HG03097 (cell line): ENCODE data around the gene NCAPH2.
A peak's percentile ranks its signal among the peaks of the same experiment; 100 is the strongest.
"Not testable (repeated sequence)": the region's sequence is repeated elsewhere in the genome, so short reads cannot be mapped to it uniquely, and the experiment has no call there.

Source experiments
- ATAC-seq: cut with Tn5 transposase; IDR thresholded peaks from one replicate; pipeline ENCODE4 v1.9.1; 2021; ENCODE audit not compliant: unreplicated experiment, low FRiP score

Gene NCAPH2

DNA sequence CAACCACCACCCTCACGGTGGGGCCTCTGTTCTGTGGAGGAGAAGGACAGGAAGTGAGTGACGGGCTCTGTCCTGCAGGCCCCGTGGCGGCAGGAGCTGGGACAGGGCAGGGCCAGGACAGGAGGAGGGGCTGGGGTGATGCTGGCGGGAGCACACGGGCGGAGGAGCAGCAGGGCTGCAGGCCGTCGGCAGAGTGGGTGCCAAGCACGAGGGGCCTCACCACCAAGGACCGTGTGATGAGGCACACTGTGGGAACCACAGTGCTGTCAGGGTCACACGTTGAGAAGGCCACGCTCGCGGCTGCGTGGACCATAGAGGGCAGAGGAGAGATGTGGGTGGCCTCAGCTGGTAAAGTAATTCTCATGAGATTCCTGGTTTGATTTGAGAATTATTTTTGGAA lies 8.9 kb downstream of the NCAPH2 start:
- no peak for ATAC-seq

DNA sequence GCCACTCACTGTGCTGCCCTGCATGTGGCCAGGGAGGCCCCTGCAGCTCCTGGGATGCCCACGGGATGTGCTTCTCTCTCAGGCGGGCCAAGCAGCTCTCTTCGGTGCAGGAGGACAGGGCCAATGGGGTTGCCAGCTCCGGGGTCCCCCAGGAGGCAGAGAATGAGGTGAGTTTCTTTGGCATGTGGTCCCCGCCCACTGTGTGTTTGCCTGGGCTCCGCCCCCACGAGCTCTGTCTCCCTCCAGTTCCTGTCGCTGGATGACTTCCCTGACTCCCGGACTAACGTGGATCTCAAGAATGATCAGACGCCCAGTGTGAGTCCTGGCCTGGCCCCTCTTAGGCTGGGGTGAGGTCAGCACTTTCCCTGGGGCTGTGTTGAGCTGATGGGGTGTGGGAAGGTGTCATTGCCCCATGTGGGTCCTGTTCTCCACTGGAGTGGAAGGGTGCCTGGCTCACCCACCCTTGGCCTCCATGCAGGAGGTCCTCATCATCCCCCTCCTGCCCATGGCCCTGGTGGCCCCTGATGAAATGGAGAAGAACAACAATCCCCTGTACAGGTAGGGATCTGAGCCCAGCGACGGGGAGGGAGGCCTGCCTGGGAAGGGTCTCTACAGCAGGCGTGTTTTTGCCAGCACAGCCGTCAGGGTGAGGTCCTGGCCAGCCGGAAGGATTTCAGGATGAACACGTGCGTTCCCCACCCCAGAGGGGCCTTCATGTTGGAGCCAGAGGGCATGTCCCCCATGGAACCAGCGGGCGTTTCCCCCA lies 9.7 kb downstream of the NCAPH2 start:
- no peak for ATAC-seq

GRCh38 chr22:50518606-50519005 lies 10.6 kb downstream of the NCAPH2 start:
- no peak for ATAC-seq

- no peak for ATAC-seq
These were observed 11.1 kb downstream of the NCAPH2 start for GRCh38 chr22:50519151-50519550.

DNA sequence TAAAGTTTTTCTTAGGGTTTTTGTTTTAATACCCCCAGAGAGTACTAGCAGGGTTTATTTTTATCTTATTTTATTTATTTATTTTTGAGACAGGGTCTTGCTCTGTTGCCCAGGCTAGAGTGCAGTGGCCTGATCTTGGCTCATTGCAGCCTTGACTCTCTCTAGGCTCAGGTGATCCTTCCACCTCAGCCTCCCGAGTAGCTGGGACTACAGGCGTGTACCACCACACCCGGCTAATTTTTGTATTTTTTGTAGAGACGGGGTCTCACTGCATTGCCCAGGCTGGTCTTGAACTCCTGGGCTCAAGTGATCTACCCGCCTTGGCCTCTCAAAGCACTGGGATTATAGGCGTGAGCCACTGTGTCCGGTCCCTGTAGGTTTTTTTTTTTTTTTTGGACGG lies 12.2 kb downstream of the NCAPH2 start:
- not testable (repeated sequence) for ATAC-seq

DNA sequence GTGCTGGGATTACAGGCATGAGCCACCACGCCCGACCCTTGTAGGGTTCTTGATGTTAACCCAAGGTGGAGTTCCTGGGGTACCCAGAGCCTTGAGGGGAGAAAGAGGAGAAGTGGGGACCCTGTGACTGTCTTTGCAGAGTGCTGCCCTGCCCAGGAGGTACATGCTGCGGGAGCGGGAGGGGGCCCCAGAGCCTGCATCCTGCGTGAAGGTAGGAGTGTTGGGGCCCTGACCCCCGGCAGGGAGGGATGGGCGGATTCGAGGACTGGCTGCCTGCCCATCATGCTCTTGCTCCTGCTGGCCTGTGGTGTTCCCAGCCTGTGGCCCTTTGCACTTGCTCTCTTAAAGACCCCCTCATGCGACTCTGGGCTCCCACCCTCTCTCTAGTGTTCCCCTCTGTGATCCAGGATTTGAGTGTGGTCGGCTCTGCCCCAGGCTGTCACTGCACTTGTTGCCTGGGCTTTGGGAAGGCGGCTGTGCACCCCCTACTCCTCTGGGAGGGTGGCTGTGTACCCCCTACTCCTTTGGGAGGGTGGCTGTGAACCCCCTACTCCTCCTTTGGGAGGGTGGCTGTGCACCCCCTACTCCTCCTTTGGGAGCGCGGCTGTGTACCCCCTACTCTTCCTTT lies 12.9 kb downstream of the NCAPH2 start:
- no peak for ATAC-seq

DNA sequence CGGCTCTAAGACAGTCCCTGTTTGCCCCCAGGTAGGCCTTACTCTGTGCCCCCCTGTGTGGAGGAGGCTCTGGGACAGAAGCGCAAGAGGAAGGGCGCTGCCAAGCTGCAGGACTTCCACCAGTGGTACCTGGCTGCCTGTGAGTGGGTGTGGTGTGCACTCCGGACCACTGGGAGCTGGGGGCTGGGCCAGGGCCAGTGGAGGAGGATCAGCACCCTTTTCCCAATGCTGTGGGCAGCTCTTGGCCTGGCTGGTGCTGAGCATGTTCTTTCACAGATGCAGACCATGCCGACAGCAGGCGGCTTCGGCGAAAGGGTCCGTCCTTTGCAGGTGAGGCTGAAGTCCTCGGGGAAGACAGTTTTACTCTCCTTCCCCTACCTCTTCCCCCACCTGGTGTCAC lies 13.7 kb downstream of the NCAPH2 start:
- no peak for ATAC-seq

DNA sequence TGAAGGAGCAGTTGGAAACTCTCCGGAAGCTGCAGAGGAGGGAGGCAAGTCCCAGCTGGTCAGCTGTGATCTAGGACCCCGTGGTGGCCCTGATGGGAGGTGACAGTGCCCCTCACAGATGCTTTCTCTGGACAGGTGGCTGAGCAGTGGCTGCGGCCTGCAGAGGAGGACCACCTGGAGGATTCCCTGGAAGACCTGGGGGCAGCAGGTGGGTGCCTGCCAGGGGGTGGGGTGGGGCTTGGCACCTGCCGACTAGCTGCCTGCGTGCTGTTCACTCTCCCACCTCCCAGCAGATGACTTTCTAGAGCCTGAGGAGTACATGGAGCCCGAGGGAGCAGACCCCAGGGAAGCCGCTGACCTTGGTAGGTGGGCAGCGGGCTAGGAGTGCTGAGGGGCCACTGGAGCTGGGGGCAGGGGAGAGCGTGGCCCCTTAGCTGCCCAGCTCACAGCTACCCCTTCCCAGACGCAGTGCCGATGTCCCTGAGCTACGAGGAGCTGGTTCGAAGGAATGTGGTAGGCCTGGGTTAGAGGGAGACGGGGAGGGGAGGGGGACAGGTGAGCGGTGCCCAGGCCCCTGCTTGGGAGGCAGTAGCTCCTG lies 14.3 kb downstream of the NCAPH2 start:
- no peak for ATAC-seq

- no peak for ATAC-seq
These were observed 14.9 kb downstream of the NCAPH2 start for GRCh38 chr22:50522806-50523438.

DNA sequence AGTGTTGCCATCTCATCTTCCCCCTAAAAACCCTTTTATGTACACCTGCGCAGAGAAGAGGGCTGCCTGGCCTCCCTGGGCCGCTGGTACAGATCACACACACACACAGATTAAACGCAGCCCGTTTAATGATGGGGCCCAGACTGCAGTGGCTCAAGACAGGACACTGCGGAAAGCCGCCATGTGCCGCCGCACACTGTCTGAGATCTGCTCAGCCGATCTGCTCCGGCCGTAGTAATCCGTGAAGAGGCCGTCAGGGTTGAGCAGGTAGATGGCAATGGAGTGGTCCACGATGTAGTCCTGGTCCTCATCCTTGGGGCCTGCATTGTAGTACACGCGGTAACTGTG lies 15.4 kb downstream of the NCAPH2 start:
- no peak for ATAC-seq

GRCh38 chr22:50523806-50524675 lies 16.0 kb downstream of the NCAPH2 start:
- ATAC-seq, result no peak

- no peak for ATAC-seq
These were observed 16.7 kb downstream of the NCAPH2 start for GRCh38 chr22:50524676-50525103.

DNA sequence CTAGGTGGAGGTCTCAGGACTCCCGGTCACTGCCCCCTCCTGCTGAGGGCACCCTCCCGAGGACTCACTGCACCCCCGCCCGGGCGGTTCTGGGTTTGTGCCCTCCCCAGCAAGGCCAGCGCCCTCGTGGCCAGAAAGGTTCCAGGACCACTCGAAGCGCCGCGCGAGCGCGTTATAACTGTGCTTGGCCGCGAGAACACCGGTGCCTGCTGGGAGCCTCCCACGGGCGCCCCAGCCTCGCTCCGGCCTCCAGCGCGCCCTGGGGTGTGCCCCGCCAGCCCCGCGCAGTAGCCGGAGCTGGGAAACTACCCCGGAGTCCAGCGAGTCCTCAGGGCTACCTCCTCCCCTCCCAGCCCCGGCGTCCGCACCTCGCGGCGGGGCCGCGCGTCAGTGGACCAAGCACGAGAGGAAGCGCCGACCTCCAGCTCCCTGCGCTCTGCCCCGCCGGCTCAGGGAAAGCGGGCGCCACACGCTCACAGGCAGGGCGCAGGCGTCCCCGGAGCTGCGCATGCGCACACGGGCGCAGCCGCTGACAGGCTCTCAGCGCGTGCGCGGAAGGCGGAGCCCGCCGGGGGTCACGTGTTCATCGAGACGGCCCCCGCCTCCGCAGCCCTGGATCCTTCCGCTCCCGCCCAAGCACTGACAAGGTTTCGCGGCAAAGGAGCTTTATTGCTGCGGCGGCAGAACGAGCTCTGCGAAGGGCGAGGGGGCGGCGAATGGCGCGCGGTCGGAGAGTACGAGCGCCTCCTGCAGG lies 17.3 kb downstream of the NCAPH2 start, which contains the start of gene SCO2:
TSS of gene SCO2 (minus strand) at position 495 of the 754 bp plus-strand sequence. CDS start 1,187 bp downstream, outside the sequence.
- ATAC-seq, result peak; percentile 38

- no peak for ATAC-seq
These were observed 17.8 kb downstream of the NCAPH2 start for GRCh38 chr22:50525858-50526107.

DNA sequence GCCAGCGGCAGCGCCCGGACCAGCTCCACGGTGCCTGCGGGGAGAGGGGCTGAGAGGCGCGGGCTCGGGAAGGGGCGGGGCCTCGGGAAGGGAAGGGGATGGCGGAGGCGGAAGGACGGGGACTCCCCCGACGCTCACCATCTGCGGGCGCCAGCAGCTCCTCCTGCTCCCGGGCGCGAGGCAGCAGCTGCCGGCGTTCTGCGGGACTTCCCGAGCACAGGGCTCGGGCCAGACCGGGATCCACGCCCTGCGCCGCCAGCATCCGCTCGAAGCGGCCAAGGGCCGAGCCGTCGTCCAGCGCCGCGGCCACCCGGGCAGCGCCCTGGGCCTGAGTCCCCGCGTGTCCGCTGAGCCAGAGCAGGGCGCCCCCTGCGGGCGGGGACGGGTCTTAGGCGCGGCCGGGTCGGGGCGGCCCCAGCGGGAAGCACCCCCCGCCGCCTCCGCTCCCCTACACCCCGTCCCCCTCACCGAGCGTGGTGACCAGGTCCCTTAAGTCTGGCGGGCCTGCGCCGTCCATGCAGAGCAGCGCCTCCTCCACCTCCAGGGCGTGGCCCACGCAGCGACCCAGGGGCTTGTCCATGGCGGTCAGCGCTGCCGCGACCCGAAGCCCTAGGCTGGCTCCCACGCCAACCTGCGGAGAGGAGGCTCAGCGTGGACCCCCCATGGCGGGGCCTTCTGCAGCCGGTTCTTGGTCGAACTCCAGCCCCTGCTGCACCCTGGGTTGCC lies 18.2 kb downstream of the NCAPH2 start:
- ATAC-seq, result peak; percentile 27

DNA sequence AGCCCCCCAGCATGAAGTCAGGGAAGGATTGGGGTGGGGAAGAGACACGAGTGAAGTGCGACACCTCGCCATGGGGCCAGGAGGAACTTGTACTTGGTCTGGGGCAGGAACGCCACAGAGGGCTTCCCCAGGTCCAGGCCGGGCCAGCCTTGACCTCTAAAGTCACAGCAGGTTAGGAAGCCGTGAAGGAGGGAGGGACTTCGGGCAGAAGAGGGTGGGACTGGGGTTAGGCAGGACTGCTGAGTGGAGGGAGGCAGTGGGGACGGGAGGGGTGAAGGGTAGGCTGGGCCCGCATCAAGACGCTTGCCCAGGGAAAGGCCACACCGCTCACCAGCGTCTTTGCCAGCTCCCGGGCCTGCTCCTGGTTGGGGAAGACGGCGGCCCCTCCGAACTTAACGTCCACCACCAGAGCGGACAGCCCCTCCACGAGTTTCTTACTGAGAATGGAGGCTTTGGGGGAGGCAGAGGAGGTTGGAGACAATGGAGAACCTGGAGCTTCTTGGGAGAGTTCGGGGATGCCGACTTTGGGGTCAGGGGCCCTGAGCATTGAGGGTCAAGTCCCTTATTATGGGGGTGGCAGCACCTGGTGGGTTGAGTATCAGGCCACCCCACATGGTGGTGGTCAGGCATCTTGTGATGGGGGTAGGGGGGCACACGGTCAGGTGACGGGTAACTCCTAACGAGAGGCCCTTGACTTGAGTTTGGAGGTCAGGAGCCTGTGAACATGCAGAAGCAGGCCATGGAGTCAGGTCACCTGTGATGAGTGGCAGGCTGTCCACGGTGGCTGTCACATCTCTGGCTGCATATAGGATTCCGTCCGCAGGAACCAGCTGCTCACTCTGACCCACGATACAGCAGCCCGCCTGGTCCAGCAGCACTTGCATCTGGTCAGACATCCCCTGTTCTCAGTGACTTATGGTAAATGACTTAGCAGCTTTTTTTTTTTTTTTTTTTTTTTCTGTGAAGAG lies 19.1 kb downstream of the NCAPH2 start:
- no peak for ATAC-seq

GRCh38 chr22:50527921-50528681 lies 20.1 kb downstream of the NCAPH2 start:
- no peak for ATAC-seq
